ENCODE results near the gene TAS2R8.

- TF ChIP-seq JUND (IDR thresholded peaks at IDR 0.05): no peak
- no peak for TF ChIP-seq POLR2A (IDR thresholded peaks at IDR 0.05; ENCODE audit: borderline replicate concordance, extremely low read depth, insufficient read depth, insufficient read length)
- TF ChIP-seq EZH2phosphoT487 (IDR thresholded peaks at IDR 0.05; ENCODE audit: borderline replicate concordance): no peak
- TF ChIP-seq ZNF274 (IDR thresholded peaks at IDR 0.05; ENCODE audit: low read depth, low read length): no peak
- TF ChIP-seq, protein P1, sequence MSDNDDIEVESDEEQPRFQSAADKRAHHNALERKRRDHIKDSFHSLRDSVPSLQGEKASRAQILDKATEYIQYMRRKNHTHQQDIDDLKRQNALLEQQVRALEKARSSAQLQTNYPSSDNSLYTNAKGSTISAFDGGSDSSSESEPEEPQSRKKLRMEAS (IDR thresholded peaks at IDR 0.05): no peak
- TF ChIP-seq, protein P2, sequence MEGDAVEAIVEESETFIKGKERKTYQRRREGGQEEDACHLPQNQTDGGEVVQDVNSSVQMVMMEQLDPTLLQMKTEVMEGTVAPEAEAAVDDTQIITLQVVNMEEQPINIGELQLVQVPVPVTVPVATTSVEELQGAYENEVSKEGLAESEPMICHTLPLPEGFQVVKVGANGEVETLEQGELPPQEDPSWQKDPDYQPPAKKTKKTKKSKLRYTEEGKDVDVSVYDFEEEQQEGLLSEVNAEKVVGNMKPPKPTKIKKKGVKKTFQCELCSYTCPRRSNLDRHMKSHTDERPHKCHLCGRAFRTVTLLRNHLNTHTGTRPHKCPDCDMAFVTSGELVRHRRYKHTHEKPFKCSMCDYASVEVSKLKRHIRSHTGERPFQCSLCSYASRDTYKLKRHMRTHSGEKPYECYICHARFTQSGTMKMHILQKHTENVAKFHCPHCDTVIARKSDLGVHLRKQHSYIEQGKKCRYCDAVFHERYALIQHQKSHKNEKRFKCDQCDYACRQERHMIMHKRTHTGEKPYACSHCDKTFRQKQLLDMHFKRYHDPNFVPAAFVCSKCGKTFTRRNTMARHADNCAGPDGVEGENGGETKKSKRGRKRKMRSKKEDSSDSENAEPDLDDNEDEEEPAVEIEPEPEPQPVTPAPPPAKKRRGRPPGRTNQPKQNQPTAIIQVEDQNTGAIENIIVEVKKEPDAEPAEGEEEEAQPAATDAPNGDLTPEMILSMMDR (IDR thresholded peaks at IDR 0.05 in 2 of 3, conservative IDR thresholded peaks at IDR 0.05 in 1 of 3; ENCODE audit: borderline replicate concordance in 1 of 3, insufficient read depth in 1 of 3, low read depth in 2 of 3, low read length in 2 of 3): no peak
- TF ChIP-seq SIN3A (IDR thresholded peaks at IDR 0.05; ENCODE audit: low read depth): no peak
- TF ChIP-seq EZH2 (IDR thresholded peaks at IDR 0.05): no peak
- no peak for TF ChIP-seq POLR2AphosphoS5 (IDR thresholded peaks at IDR 0.05; ENCODE audit: low read depth, low read length)
- no peak for TF ChIP-seq ELF1 (IDR thresholded peaks at IDR 0.05; ENCODE audit: borderline replicate concordance, low read depth)
- TF ChIP-seq CEBPB (IDR thresholded peaks at IDR 0.05; ENCODE audit: low read depth): no peak
- TF ChIP-seq REST (IDR thresholded peaks at IDR 0.05; ENCODE audit: low read depth): no peak
- TF ChIP-seq RAD21 (IDR thresholded peaks at IDR 0.05; ENCODE audit: low read depth): no peak
Observed at GRCh38 chr12:10855807-10856206, 48.7 kb upstream of the TAS2R8 start.
